Hepatocyte (in vitro differentiated cells): ENCODE measurements around the gene ABHD5. TPM values are rescaled to one million over a fixed set of nuclear protein-coding genes. Genes with fewer than 3 reads are reported as not detected.
A peak's percentile ranks its signal among the peaks of the same experiment; 100 is the strongest.

Experiments
- DNase-seq: peaks from one replicate; pipeline ENCODE4 v3.0.0-alpha.2; 2016; ENCODE audit warnings: low spot score
- H2AFZ ChIP-seq: fragments of 200-600 bp; sonication (generic); 2 replicates; pipeline ENCODE4 v1.6.0; 2016; ENCODE audit warnings: antibody characterized with exemption, mild to moderate bottlenecking
- H3K27ac ChIP-seq: fragments of 200-600 bp; sonication (generic); 2 replicates; pipeline ENCODE4 v1.5.1; 2016; ENCODE audit warnings: mild to moderate bottlenecking
- H3K27me3 ChIP-seq: fragments of 200-600 bp; sonication (generic); 2 replicates; pipeline ENCODE4 v1.6.1; 2016
- H3K36me3 ChIP-seq: fragments of 200-600 bp; sonication (generic); replicated peaks from 2 replicates; pipeline ENCODE4 v1.5.1; 2016; ENCODE audit warnings: low read depth; ENCODE audit not compliant: insufficient read depth
- H3K4me1 ChIP-seq: fragments of 200-600 bp; sonication (generic); 2 replicates; pipeline ENCODE4 v1.5.1; 2016; ENCODE audit warnings: mild to moderate bottlenecking, moderate library complexity; ENCODE audit not compliant: insufficient read depth
- H3K4me2 ChIP-seq: fragments of 200-600 bp; sonication (generic); 2 replicates; pipeline ENCODE4 v1.6.0; 2016
- H3K4me3 ChIP-seq: fragments of 200-600 bp; sonication (generic); 2 replicates; pipeline ENCODE4 v1.5.1; 2016; ENCODE audit warnings: mild to moderate bottlenecking
- H3K79me2 ChIP-seq: fragments of 200-600 bp; sonication (generic); 2 replicates; pipeline ENCODE4 v1.6.0; 2017; ENCODE audit warnings: mild to moderate bottlenecking
- H3K9me2 ChIP-seq: fragments of 200-600 bp; sonication (generic); replicated peaks from 2 replicates; pipeline ENCODE4 v1.6.0; 2017; ENCODE audit warnings: mild to moderate bottlenecking; ENCODE audit not compliant: insufficient read depth
- H3K9me3 ChIP-seq: fragments of 200-600 bp; sonication (generic); 2 replicates; pipeline ENCODE4 v1.5.1; 2016; ENCODE audit warnings: low read depth, mild to moderate bottlenecking
- H4K20me1 ChIP-seq: fragments of 200-600 bp; sonication (generic); 2 replicates; pipeline ENCODE4 v1.6.0; 2016; ENCODE audit warnings: mild to moderate bottlenecking; ENCODE audit not compliant: insufficient read depth, poor library complexity, severe bottlenecking
- CTCF ChIP-seq: fragments of 200-600 bp; sonication (generic); IDR thresholded peaks from 2 replicates; pipeline ENCODE4 v1.5.1; 2016; ENCODE audit warnings: antibody characterized with exemption, mild to moderate bottlenecking; ENCODE audit not compliant: poor library complexity
- EZH2 ChIP-seq: fragments of 200-600 bp; sonication (generic); IDR thresholded peaks from 2 replicates; pipeline ENCODE4 v1.6.1; 2016; ENCODE audit warnings: antibody characterized with exemption, mild to moderate bottlenecking, borderline replicate concordance
- EZH2phosphoT487 ChIP-seq: fragments of 200-600 bp; sonication (generic); IDR thresholded peaks from one replicate; pipeline ENCODE4 v1.6.1; 2018; ENCODE audit warnings: antibody characterized with exemption, mild to moderate bottlenecking, low read depth, moderate library complexity; ENCODE audit not compliant: unreplicated experiment, severe bottlenecking
- WGBS: methylation state at CpG from one replicate; pipeline ENCODE4 v1.1.6; 2016; ENCODE audit warnings: low lambda C conversion rate; ENCODE audit errors: missing lambda C conversion rate; 5-methylcytosine and 5-hydroxymethylcytosine counted together
- polyA plus RNA-seq: library from polyadenylated mRNA; unstranded; fragments of >200 nt; fragmentation: Nextera tagmentation; extraction: Ambion mirVana; gene quantifications from 2 replicates; pipeline ENCODE4 v1.2.1, GENCODE V29; 2016
- total RNA-seq: library from RNA; depleted of rRNA; stranded (reverse); fragments of >200 nt; gene quantifications from 2 replicates; pipeline ENCODE4 v1.2.3, GENCODE V29; 2014

The ABHD5 gene
- total and polyA plus RNA-seq, 2 experiments from 2014 or later: 14.3 to 29.9 TPM

GRCh38 chr3:43738305-43738704, 47.6 kb downstream of the ABHD5 start:
- DNase-seq: no peak
- Histone ChIP-seq H3K4me2 (no peak overlapping the region), H3K27ac (no peak overlapping the region), H2AFZ (no peak overlapping the region), H3K4me1 (peaks cover 5% of the 10 kb centered on the region), H3K79me2 (no peaks in the 10 kb centered on the region), H4K20me1 (no peaks in the 10 kb centered on the region), H3K36me3 (no peaks in the 10 kb centered on the region), H3K9me3 (no peaks in the 10 kb centered on the region), H3K27me3 (no peaks in the 10 kb centered on the region), H3K9me2 (no peaks in the 10 kb centered on the region), H3K4me3 (no peak overlapping the region)
- TF ChIP-seq EZH2 (no peak), EZH2phosphoT487 (no peak), CTCF (no peak)
- 93% methylated on average over 2 of the region's 2 CpGs for WGBS

GRCh38 chr3:43742920-43743319, 52.2 kb downstream of the ABHD5 start:
- H2AFZ ChIP-seq: no peak overlapping the region
- WGBS: 74% methylated on average over 3 of the region's 3 CpGs
- H3K4me1 ChIP-seq: peaks cover under 1% of the 10 kb centered on the region
- H3K36me3 ChIP-seq: no peaks in the 10 kb centered on the region
- no peaks in the 10 kb centered on the region for H3K79me2 ChIP-seq
- H3K4me2 ChIP-seq: no peak overlapping the region
- no peaks in the 10 kb centered on the region for H3K9me2 ChIP-seq
- no peaks in the 10 kb centered on the region for H3K27me3 ChIP-seq
- no peak overlapping the region for H3K4me3 ChIP-seq
- H3K27ac ChIP-seq: no peak overlapping the region
- no peak for DNase-seq
- no peaks in the 10 kb centered on the region for H3K9me3 ChIP-seq
- H4K20me1 ChIP-seq: no peaks in the 10 kb centered on the region
- peak; percentile 22 for TF ChIP-seq CTCF
- no peak for TF ChIP-seq EZH2phosphoT487

- H3K27me3 ChIP-seq: no peaks in the 10 kb centered on the region
- peaks cover 3% of the 10 kb centered on the region for H3K4me1 ChIP-seq
- H4K20me1 ChIP-seq: no peaks in the 10 kb centered on the region
- no peaks in the 10 kb centered on the region for H3K9me3 ChIP-seq
- no peak overlapping the region for H3K4me3 ChIP-seq
- no peaks in the 10 kb centered on the region for H3K36me3 ChIP-seq
- no peak for DNase-seq
- no peaks in the 10 kb centered on the region for H3K79me2 ChIP-seq
- H3K4me2 ChIP-seq: no peak overlapping the region
- H3K27ac ChIP-seq: no peak overlapping the region
- TF ChIP-seq EZH2: no peak
- no peak for TF ChIP-seq EZH2phosphoT487
- no peak for TF ChIP-seq CTCF
- 68% methylated on average over 6 of the region's 6 CpGs for WGBS
- no peaks in the 10 kb centered on the region for H3K9me2 ChIP-seq
- H2AFZ ChIP-seq: no peak overlapping the region
Measured at GRCh38 chr3:43747641-43748040, 56.9 kb downstream of the ABHD5 start.

GRCh38 chr3:43748179-43748578, 57.4 kb downstream of the ABHD5 start:
- no peak for DNase-seq
- Histone ChIP-seq H3K79me2 (no peaks in the 10 kb centered on the region), H2AFZ (no peak overlapping the region), H3K36me3 (no peaks in the 10 kb centered on the region), H3K27ac (no peak overlapping the region), H3K9me3 (no peaks in the 10 kb centered on the region), H3K4me1 (peaks cover 3% of the 10 kb centered on the region), H3K9me2 (no peaks in the 10 kb centered on the region), H3K4me3 (no peak overlapping the region), H3K4me2 (no peak overlapping the region), H4K20me1 (no peaks in the 10 kb centered on the region), H3K27me3 (no peaks in the 10 kb centered on the region)
- TF ChIP-seq EZH2 (no peak), CTCF (no peak), EZH2phosphoT487 (no peak)
- 57% methylated on average over 5 of the region's 5 CpGs for WGBS
